Thymus (tissue), 11 donors: ENCODE results near the gene SETBP1. TPM values are rescaled to one million over a fixed set of nuclear protein-coding genes. Genes with fewer than 3 reads are reported as not detected.

Experiments
- DNase-seq, 9 donors: peaks; one replicate each; pipeline ENCODE4 v3.0.0-alpha.2; 2013; ENCODE audit warnings: low spot score in 9 of 9, low read depth in 6 of 9, missing footprints in 1 of 9
- H3K27ac ChIP-seq, 2 donors: one replicate each; pipeline ENCODE4 v1.5.1; 2013; ENCODE audit warnings: control low read depth in 1 of 2, low read depth in 1 of 2, low read length in 1 of 2, mild to moderate bottlenecking in 1 of 2, moderate library complexity in 1 of 2
- H3K27me3 ChIP-seq, 2 donors: one replicate each; pipeline ENCODE4 v1.5.1; 2013; ENCODE audit warnings: low read length in 1 of 2; ENCODE audit not compliant: control insufficient read depth in 2 of 2, insufficient read depth in 1 of 2
- H3K36me3 ChIP-seq, 2 donors: one replicate each; pipeline ENCODE4 v1.5.1; 2013; ENCODE audit warnings: low read length in 1 of 2, mild to moderate bottlenecking in 1 of 2, moderate library complexity in 1 of 2; ENCODE audit not compliant: control insufficient read depth in 2 of 2, insufficient read depth in 2 of 2
- H3K4me1 ChIP-seq, 2 donors: one replicate each; pipeline ENCODE4 v1.5.1; 2013; ENCODE audit warnings: low read length in 2 of 2; ENCODE audit not compliant: control insufficient read depth in 2 of 2, insufficient read depth in 2 of 2
- H3K4me3 ChIP-seq, 2 donors: one replicate each; pipeline ENCODE4 v1.5.1; 2013; ENCODE audit warnings: low read length in 2 of 2, control low read depth in 1 of 2, mild to moderate bottlenecking in 1 of 2
- H3K9me3 ChIP-seq, 2 donors: one replicate each; pipeline ENCODE4 v1.5.1; 2013; ENCODE audit warnings: low read length in 1 of 2, mild to moderate bottlenecking in 1 of 2; ENCODE audit not compliant: control insufficient read depth in 2 of 2, insufficient read depth in 1 of 2
- WGBS: extraction: QIAGEN DNeasy Blood & Tissue Kit; methylation state at CpG from one replicate; pipeline ENCODE4 v1.1.7; 2013; 5-methylcytosine and 5-hydroxymethylcytosine counted together
- polyA plus RNA-seq: library from polyadenylated mRNA; stranded (reverse); fragments of 200-250 nt; gene quantifications from one replicate; pipeline ENCODE4 v1.2.3, GENCODE V29; 2013
- total RNA-seq: library from RNA; stranded (reverse); fragments of 120-200 nt; gene quantifications from one replicate; pipeline ENCODE4 v1.2.4, GENCODE V29; 2013
- donor health status: healthy.

Gene SETBP1
- total and polyA plus RNA-seq, 2 donors: 3.3 to 8.5 TPM

DNA sequence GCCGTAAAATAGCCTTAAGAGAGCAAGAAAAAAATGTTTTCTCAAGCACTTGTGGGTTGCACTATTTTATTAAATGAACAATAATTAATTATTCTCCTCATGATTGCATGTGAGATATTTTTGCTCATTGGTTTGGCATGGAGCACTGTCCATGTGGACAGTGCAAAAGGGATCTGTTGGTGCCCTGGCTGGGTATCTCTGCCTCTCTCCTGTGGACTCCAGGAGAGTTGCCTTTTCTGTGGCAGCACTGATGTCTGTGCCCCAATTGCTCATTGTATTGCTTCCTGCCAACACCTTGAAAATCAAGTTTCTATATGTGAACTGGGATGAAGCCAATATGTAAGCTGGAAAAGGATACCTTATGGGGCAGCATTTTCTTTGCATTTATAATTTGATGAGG is 131.7 kb downstream of the SETBP1 start:
- 99% methylated on average over 1 of the region's 1 CpG for WGBS

DNA sequence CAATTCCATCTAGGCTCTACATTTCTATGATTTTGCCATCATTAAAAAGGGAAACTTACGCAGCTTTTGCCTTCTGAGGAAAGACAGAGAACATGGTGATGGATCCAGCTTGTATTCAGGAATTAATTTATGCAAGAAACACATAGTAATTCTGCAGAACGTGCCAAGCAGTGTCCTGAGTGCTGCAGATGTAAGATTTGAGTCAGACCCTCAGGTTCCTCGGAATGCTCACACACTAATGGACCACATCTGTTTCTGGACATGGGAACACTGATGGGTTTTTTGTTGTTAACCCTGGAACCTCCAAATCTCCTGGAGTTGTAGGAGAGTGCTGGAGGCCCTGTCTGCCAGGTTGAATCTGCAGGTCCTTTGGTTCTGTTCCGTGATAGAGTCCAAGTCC is 132.9 kb downstream of the SETBP1 start:
- no peaks in the 10 kb centered on the region for H3K36me3 ChIP-seq
- H3K27ac ChIP-seq: no peak overlapping the region
- WGBS: 98% methylated on average over 4 of the region's 4 CpGs
- H3K4me3 ChIP-seq: no peak overlapping the region
- H3K4me1 ChIP-seq: no peaks in the 10 kb centered on the region
- no peaks in the 10 kb centered on the region for H3K27me3 ChIP-seq
- no peaks in the 10 kb centered on the region for H3K9me3 ChIP-seq
- DNase-seq: no peak

More for the DNA sequence above, 131.7 kb downstream of the SETBP1 start:
- DNase-seq: no peak
- no peaks in the 10 kb centered on the region for H3K27me3 ChIP-seq
- H3K9me3 ChIP-seq: no peaks in the 10 kb centered on the region
- no peak overlapping the region for H3K27ac ChIP-seq
- H3K4me3 ChIP-seq: no peak overlapping the region
- no peaks in the 10 kb centered on the region for H3K36me3 ChIP-seq
- H3K4me1 ChIP-seq: no peaks in the 10 kb centered on the region

DNA sequence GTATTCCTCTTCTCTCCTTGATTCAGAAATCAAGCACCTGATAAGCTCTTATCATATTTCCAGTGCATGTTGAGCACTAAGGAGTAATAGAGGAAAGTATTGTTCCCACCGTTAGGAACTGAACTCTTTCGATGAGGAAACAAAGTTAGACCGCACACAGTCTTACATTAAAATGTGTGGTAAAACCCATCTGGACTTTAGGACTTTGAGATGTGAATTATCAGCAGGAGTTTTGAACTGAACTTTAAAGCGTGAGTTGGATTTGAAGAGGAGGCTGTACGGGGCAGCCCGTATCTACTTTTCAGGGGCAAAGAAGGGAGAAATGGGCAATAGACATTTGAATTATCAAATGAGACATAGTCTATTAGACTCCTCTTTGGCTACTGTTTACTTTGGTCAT is 134.4 kb downstream of the SETBP1 start:
- WGBS: 99% methylated on average over 6 of the region's 6 CpGs
- no peaks in the 10 kb centered on the region for H3K4me1 ChIP-seq

DNA sequence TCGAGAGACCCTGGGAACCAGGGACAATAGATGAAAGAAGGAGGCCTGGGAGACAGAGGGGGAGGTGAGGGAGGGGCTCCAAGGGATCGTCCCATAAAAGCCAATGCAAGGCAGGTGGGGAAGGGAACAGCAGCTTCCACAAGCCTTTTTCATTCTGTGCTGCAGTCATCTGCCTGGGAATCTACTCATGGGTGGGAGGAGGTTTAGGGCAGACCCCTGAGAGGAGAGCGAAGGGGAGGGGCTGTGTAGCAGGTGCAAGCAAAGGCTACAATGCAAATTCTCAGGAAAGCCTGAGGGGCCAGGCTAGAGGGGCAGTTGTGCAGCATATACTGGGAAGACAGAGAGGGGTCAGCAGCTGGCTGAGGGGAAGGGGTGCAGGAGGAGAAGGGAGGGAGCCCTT is 135.4 kb downstream of the SETBP1 start:
- H3K27me3 ChIP-seq: no peaks in the 10 kb centered on the region
- DNase-seq: no peak
- H3K27ac ChIP-seq: no peak overlapping the region
- H3K9me3 ChIP-seq: no peaks in the 10 kb centered on the region
- H3K4me3 ChIP-seq: no peak overlapping the region
- no peaks in the 10 kb centered on the region for H3K36me3 ChIP-seq
- no peaks in the 10 kb centered on the region for H3K4me1 ChIP-seq
- 95% methylated on average over 3 of the region's 3 CpGs for WGBS

More for the DNA sequence above, 134.4 kb downstream of the SETBP1 start:
- no peak overlapping the region for H3K27ac ChIP-seq
- no peak for DNase-seq
- H3K36me3 ChIP-seq: no peaks in the 10 kb centered on the region
- no peaks in the 10 kb centered on the region for H3K9me3 ChIP-seq
- H3K27me3 ChIP-seq: no peaks in the 10 kb centered on the region
- H3K4me3 ChIP-seq: no peak overlapping the region

DNA sequence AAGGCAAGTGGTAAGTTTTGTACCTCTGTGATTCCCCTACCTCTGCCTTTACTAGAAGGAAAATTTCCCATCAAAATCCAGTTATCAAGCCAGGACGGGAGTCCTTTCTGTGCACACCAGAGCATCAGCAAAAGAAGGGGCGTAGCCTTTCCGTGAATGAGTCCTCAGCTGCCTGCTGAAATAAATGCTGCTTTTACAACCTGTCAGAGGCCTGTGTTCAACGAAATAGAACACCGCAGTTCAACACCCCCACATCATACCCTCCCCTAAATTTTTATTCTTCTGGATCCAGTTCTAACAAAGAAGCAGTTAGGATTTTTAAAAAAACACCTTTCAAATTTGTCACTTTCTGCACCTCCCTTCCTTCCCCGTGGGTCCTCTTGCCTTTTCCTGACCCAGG is 135.8 kb downstream of the SETBP1 start:
- Histone ChIP-seq H3K4me1 (no peaks in the 10 kb centered on the region), H3K36me3 (no peaks in the 10 kb centered on the region), H3K27ac (no peak overlapping the region), H3K27me3 (no peaks in the 10 kb centered on the region), H3K4me3 (no peak overlapping the region), H3K9me3 (no peaks in the 10 kb centered on the region)
- WGBS: 96% methylated on average over 6 of the region's 6 CpGs
- DNase-seq: no peak

DNA sequence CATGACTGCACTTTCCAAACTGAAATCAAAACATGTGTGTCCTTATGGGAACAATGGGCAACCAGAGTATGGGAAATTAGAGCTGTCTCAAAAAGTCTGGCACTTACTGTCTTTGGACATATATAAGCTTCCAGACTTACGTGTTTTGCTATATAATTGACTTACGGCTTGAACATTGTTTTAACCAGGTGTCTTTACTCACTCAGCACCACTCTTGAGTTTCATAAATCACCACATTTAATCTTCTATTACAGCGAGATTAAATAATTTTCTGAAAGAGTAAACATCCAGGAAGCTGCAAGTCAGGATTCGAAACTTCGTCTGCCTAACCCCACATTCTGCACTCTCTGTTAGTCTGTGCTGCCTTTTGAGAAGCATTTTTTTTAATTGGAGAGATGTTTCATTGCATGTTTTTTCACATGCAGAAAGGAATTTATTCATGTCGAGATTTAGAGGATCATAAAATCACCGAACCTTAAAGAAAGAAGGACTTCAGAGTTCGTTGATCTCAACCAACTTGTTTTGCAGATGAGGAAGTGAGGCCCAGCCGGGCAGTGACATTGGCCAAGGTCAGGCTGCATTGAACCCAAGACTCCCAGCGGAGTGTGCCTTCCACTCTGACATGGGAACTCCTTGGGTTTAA is 137.3 kb downstream of the SETBP1 start:
- H3K4me3 ChIP-seq: no peak overlapping the region
- H3K27me3 ChIP-seq: no peaks in the 10 kb centered on the region
- H3K27ac ChIP-seq: no peak overlapping the region
- H3K4me1 ChIP-seq: no peaks in the 10 kb centered on the region
- no peaks in the 10 kb centered on the region for H3K9me3 ChIP-seq
- DNase-seq: no peak
- no peaks in the 10 kb centered on the region for H3K36me3 ChIP-seq
- 90% methylated on average over 10 of the region's 10 CpGs for WGBS

DNA sequence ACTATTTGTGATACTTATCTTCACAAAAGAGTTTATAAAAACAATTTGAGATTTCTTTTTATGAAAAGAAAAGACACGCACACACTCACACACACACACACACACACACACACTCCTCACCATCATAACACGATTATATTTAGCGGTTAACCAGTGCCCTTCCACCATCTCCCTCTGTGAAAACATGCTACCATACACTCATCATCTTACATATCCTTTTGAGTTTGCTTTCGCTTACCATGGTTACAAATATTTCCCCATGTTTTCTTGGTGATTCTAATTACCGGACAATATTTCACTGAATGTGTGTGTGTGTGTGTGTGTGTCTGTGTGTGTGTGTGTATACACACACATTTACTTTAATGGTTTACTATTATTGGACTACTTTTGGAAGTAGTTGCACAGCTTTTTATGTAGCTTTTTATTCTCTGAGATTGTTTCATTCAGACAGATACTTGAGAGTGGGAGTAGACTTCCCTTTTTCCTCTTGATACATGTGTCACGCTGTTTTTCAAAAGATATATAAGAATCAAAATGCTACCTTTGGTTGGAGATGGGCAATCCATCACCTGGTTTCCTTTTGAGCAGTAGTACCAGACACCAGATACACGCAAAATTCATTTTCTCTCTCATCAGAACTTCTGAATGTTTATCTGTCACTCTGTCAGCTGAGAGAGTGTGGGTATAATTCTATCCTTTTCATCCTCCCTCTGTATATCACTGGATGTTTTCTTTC is 138.1 kb downstream of the SETBP1 start:
- no peak for DNase-seq
- Histone ChIP-seq H3K36me3 (no peaks in the 10 kb centered on the region), H3K9me3 (no peaks in the 10 kb centered on the region), H3K4me3 (no peak overlapping the region), H3K4me1 (no peaks in the 10 kb centered on the region), H3K27me3 (no peaks in the 10 kb centered on the region), H3K27ac (no peak overlapping the region)
- 90% methylated on average over 7 of the region's 7 CpGs for WGBS

DNA sequence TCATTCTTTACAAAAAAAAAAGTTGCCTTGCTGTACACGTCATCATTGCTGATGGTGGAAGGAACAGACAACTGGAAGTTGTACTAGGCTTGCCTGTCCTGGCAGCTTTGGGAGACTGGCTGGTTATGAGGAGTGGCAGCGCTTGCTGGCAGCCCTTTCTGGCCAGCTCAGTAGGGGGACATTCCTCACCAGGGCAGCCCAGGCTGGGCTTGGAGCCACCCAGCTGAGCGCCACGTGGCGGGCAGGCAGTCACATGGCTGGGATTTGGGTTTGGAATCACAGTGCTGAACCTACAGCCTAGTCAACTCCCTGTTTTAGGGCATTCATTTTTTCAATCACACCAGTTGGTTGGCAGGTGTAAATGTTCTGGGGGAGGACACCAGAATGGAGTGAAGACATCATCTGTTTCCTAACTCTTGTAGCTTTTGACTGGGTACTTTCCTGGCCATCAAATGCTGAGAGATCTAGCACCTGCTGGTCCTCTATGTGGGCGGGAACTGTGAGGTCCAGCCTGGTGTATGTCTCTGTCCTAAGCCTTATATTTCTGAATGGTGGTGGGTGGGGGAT is 139.3 kb downstream of the SETBP1 start:
- Histone ChIP-seq H3K9me3 (no peaks in the 10 kb centered on the region), H3K4me1 (no peaks in the 10 kb centered on the region), H3K4me3 (no peak overlapping the region), H3K27ac (no peak overlapping the region), H3K27me3 (no peaks in the 10 kb centered on the region), H3K36me3 (no peaks in the 10 kb centered on the region)
- 99% methylated on average over 6 of the region's 6 CpGs for WGBS
- DNase-seq: no peak

DNA sequence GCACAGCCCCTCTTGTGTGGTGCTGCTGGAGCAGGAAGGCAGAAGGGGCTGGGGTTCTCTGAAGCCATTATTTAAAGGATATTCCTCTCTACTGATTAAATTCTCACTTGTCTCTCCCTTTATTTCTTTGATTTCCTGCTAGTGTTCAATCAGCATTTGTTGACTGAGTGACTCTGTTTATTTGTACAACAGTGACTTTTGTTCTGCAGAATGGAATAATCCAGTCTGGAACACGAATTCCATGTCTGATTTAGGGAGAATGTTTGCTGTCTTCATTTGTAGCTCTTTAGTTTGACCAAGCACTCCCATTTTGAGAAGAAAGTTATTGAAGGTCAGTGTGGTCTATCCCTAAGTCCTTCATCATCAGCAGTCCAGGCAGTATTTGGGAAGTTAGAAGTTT is 141.2 kb downstream of the SETBP1 start:
- Histone ChIP-seq H3K27me3 (no peaks in the 10 kb centered on the region), H3K27ac (no peak overlapping the region), H3K4me3 (no peak overlapping the region), H3K9me3 (no peaks in the 10 kb centered on the region), H3K36me3 (no peaks in the 10 kb centered on the region), H3K4me1 (peaks cover 0 to 4% of the 10 kb centered on the region in 2 donors)
- WGBS: 84% methylated on average over 1 of the region's 1 CpG
- no peak for DNase-seq
